ENCODE measurements around the gene ENDOG. TPM values are rescaled to one million over a fixed set of nuclear protein-coding genes. Genes with fewer than 3 reads are reported as not detected.
"Not testable (repeated sequence)": the region's sequence is repeated elsewhere in the genome, so short reads cannot be mapped to it uniquely, and the experiment has no call there.

Gene ENDOG
- total and polyA plus RNA-seq, 11 donors, result 34.8 to 105 (median 57.6) TPM

DNA sequence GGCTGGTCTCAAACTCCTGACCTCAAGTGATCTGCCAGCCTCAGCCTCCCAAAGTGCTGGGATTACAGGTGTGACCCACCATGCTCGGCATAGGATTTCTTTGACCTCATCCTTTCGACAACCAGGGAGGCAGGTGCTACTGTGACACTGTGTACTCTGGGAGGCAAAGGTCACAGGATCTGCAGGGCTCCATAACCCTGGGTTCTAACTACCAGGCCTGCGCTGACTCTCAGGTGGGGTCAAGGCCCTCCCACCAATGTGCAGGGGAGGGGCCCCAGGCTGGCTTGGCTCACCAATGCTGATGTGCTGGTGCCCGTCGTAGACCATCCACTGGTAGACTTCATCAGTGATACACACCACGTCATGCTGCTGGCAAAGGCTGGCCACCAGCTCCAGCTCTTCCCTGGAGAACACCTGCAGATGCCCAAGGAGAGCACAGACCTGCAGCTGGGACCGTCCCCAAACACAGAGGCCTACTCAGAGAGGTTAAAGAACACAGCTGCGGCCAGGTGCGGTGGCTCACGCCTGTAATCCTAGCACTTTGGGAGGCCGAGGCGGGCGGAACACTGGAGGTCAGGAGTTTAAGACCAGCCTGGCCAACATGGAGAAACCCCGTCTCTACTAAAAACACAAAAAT lies 18.3 kb downstream of the ENDOG start:
- Histone ChIP-seq H3K4me3 (no peak overlapping the region), H3K27me3 (no peaks in the 10 kb centered on the region), H3K9me3 (no peaks in the 10 kb centered on the region), H3K4me1 (no peaks in the 10 kb centered on the region), H3K27ac (no peak overlapping the region), H3K36me3 (peaks cover 0 to 27% (median 8%) of the 10 kb centered on the region in 9 donors)
- ATAC-seq, result no peak
- no peak for DNase-seq
- intact Hi-C loops (cut with DNase I), result no loop called here
- WGBS, 4 donors, result 92 to 98% (median 94%) methylated on average over 11 to 14 of the region's 14 CpGs
- TF ChIP-seq, protein P1, sequence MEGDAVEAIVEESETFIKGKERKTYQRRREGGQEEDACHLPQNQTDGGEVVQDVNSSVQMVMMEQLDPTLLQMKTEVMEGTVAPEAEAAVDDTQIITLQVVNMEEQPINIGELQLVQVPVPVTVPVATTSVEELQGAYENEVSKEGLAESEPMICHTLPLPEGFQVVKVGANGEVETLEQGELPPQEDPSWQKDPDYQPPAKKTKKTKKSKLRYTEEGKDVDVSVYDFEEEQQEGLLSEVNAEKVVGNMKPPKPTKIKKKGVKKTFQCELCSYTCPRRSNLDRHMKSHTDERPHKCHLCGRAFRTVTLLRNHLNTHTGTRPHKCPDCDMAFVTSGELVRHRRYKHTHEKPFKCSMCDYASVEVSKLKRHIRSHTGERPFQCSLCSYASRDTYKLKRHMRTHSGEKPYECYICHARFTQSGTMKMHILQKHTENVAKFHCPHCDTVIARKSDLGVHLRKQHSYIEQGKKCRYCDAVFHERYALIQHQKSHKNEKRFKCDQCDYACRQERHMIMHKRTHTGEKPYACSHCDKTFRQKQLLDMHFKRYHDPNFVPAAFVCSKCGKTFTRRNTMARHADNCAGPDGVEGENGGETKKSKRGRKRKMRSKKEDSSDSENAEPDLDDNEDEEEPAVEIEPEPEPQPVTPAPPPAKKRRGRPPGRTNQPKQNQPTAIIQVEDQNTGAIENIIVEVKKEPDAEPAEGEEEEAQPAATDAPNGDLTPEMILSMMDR (IDR thresholded peaks at IDR 0.05), result no peak
- TF ChIP-seq POLR2A (IDR thresholded peaks at IDR 0.05), result no peak

DNA sequence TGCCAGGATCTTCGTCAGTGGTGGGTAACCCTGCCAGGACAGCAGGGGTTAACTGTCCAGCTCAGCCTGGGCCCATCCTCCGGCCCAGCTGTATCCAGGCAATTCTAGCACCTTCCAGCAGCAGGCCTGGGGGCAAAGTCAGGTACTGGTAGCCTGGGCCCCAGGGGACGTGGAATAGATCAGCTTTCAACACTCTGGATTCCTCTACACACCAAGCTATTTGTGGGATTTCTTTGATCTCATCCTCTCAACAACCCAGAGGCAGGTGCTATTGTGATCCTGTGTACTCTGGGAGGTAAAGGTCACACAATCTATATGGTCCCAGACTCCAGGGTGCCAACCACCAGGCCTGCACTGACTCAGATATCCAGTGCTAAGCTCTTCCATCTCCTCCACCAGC lies 20.0 kb downstream of the ENDOG start:
- WGBS, 4 donors, result 51 to 89% (median 70%) methylated on average over 3 of the region's 3 CpGs
- DNase-seq, result no peak
- H3K36me3 ChIP-seq, result peaks cover 0 to 33% (median 9%) of the 10 kb centered on the region in 9 donors
- H3K27me3 ChIP-seq, result no peaks in the 10 kb centered on the region
- ATAC-seq, result peak in 1 of 4 donors; percentile 21
- no peak for TF ChIP-seq POLR2A (IDR thresholded peaks at IDR 0.05)
- TF ChIP-seq, protein P1 (IDR thresholded peaks at IDR 0.05), result no peak
- intact Hi-C loops (cut with DNase I), result no loop called here
- no peak overlapping the region for H3K27ac ChIP-seq
- no peaks in the 10 kb centered on the region for H3K9me3 ChIP-seq
- no peaks in the 10 kb centered on the region for H3K4me1 ChIP-seq
- no peak overlapping the region for H3K4me3 ChIP-seq

DNA sequence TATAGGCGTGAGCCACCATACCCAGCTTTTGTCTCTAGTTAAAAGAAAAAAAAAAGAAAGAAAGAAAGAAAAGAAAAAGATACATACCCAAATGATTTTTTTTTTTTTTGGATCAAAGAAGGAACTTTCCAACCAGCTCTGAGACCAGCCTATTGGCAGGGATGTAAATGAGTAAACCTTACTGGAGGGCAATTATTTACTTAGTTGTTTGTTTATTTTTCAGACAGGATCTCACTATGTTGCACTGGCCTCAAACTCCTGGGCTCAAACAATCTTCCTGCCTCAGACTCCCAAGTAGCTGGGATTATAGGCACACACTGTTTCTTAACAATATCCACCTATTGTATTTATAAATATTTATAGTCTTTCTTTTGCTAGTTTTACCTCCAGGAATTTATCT lies 22.2 kb downstream of the ENDOG start:
- Histone ChIP-seq H3K4me3 (no peak overlapping the region), H3K4me1 (no peaks in the 10 kb centered on the region), H3K27ac (no peak overlapping the region), H3K36me3 (peaks cover 0 to 24% (median 9%) of the 10 kb centered on the region in 9 donors), H3K9me3 (no peaks in the 10 kb centered on the region), H3K27me3 (no peaks in the 10 kb centered on the region)
- ATAC-seq (no peak), DNase-seq (no peak)
- WGBS, 4 donors, result 97 to 100% (median 97%) methylated on average over 1 of the region's 1 CpG
- no peak for TF ChIP-seq POLR2A (IDR thresholded peaks at IDR 0.05)
- TF ChIP-seq, protein P1 (IDR thresholded peaks at IDR 0.05), result no peak
- intact Hi-C loops (cut with DNase I), result no loop called here

DNA sequence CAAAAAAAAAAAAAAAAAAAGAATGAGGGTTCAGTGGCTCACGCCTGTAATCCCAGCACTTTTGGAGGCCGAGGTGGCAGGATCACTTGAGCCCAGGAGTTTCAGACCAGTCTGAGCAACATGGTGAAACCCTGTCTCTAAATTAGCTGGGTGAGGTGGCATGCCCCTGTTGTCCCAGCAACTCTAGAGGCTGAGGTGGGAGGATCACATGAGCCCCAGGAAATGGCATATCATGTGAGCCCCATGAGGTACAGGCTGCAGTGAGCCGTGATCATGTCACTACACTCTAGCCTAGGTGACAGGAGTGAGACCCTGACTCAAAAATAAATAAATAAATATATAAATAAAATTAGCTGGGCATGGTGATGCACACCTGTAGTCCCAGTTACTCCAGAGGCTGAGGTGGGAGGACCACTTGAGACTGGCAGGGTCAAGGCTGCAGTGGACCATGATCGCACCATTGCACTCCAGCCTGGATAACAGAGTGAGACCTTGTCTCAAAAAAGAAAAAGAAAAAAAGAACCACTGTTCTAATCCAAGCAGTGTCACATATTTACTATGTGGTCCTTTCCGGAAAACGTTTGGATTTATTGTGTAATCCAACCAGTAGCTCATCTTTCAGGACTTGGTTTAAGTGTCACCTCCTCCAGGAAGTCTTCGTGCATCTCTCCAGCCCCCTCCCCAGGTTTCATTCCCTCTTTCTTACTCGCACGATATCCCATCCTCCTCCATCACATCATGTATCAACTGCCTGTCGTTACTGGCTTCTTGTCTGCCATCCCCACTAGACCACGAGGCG lies 23.6 kb downstream of the ENDOG start:
- ATAC-seq, result no peak
- Histone ChIP-seq H3K9me3 (no peaks in the 10 kb centered on the region), H3K27me3 (no peaks in the 10 kb centered on the region), H3K4me3 (no peak overlapping the region), H3K27ac (no peak overlapping the region), H3K4me1 (no peaks in the 10 kb centered on the region), H3K36me3 (peaks cover 0 to 16% (median 6%) of the 10 kb centered on the region in 9 donors)
- no peak for DNase-seq
- intact Hi-C loops (cut with DNase I), result no loop called here
- TF ChIP-seq, protein P1 (IDR thresholded peaks at IDR 0.05), result no peak
- TF ChIP-seq POLR2A (IDR thresholded peaks at IDR 0.05), result no peak
- 88 to 90% (median 88%) methylated on average over 12 of the region's 12 CpGs for WGBS, 4 donors

DNA sequence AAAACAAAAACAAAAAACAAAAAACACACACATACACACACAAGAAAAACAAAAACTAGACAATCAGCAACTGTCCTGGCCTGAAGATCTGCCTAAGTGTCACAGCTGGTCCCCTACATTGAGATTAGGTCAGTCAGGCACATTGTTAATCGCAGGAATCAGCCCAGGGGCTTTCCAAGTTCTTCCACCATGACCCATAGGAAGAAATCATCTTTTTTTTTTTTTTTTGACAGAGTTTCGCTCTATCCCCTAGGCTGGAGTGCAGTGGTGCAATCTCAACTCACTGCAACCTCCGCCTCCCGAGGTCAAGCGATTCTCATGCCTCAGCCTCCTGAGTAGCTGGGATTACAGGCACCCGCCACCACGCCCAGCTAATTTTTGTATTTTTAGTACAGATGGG lies 24.9 kb downstream of the ENDOG start:
- H3K36me3 ChIP-seq, result peaks cover 0 to 15% (median 6%) of the 10 kb centered on the region in 9 donors
- WGBS, 4 donors, result 95 to 97% (median 96%) methylated on average over 7 of the region's 7 CpGs
- H3K4me1 ChIP-seq; H3K4me3 ChIP-seq; H3K27me3 ChIP-seq; H3K9me3 ChIP-seq; DNase-seq; ATAC-seq; intact Hi-C loops (cut with DNase I); H3K27ac ChIP-seq: not testable (repeated sequence)

Data from heart left ventricle (tissue), 16 donors.